Upper lobe of left lung (tissue), 4 donors: ENCODE results near the gene TTC28.

Experiments used
- CTCF ChIP-seq, 6 experiments: fragments of 450-650 bp in 4 of 6; fragments of 200-600 bp in 2 of 6; sonication (generic) in 2 of 6; IDR thresholded peaks; one replicate each; pipeline ENCODE4 v1.5.1; 2016 to 2019; ENCODE audit warnings: antibody characterized with exemption in 6 of 6
- EP300 ChIP-seq, 4 donors: sonication (generic); formaldehyde crosslinking; IDR thresholded peaks; one replicate each; pipeline ENCODE4 v1.5.1; 2017; ENCODE audit warnings: antibody characterized with exemption in 4 of 4, control low read depth in 2 of 4

GRCh38 chr22:28111501-28112189 is 568.0 kb downstream of the TTC28 start:
- TF ChIP-seq CTCF (IDR thresholded peaks at IDR 0.05) (no peak), EP300 (IDR thresholded peaks at IDR 0.05) (no peak)
